GM12874 (cell line): ENCODE data around the gene VSIG10L2.

Source experiments
- CTCF ChIP-seq: IDR thresholded peaks from 2 replicates; pipeline ENCODE4 v1.5.1; 2011; ENCODE audit warnings: low read depth, mild to moderate bottlenecking, control low read depth, low read length, moderate library complexity; ENCODE audit not compliant: insufficient read depth

The VSIG10L2 gene

DNA sequence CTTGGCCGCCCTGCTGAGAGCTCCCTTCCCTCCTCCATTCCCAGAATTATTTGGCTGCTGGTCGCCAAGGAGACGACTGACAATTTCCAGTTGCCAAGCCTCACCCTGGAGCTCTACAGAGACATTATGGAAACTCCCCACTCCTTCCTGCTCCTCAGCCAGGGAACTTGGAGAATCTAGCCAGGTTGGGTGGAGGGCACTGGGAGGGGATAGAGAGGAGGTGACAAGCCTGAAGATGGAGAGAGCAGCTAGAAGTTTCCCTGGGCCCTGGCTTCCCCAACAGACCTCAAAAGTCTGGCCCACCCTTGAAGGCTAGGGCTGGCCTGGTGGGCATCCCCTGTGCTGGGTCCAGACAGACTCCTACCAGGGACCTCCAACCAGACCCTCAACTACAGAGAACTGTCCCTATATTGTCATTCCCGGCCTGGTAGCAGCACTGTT is 6.7 kb upstream of the VSIG10L2 start:
- no peak for TF ChIP-seq CTCF

GRCh38 chr11:125940145-125940544 is 5.7 kb upstream of the VSIG10L2 start:
- TF ChIP-seq CTCF = no peak

GRCh38 chr11:125941267-125941618 is 4.6 kb upstream of the VSIG10L2 start:
- no peak for TF ChIP-seq CTCF

DNA sequence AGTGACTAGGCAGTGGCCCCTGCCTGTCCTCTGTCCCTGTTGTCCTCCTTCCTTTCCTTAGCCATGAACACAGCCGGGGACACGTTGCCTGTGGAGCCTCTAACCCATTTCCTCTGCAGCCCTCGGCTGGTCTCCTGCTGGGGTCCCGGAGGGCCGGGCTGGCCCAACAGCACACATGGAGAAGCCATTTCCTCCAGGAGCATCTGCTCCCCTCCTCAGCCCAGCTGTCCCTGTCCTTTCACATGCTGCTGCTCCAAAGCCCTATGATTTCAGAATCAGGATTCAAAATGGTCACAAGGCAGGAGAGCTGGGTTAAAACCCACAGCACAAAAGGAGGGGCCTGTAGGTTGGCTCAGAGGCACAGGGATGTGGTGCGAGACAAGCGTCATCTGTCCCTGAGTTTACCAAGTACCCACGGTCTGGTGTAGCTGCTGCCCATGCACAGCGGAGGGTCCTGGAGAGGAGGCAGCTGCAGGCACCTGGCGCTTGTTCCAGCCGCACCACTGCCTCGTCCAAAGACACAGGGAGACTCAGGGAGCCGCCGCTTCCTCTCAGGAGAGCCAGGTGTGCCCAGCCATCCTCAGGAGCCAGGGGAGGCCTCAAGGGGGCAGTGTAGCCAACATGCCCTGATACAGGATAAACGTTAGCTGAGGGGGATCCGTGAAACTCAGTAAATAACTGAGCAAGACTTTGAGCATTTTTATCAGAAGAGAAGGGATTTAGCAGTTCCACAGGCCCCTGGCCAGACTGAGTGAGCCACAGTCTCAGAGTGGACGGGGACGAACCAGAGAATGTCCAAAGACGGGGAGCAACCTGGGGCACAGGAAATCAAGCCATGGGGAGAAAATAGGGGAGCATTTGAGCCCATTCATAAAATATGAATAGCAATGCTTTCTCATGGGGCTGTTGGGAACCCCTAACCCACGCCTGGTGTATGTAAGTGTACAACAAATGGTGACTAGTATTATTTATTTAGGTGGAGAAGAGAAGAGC is 3.9 kb upstream of the VSIG10L2 start:
- peak; percentile 75 for TF ChIP-seq CTCF

DNA sequence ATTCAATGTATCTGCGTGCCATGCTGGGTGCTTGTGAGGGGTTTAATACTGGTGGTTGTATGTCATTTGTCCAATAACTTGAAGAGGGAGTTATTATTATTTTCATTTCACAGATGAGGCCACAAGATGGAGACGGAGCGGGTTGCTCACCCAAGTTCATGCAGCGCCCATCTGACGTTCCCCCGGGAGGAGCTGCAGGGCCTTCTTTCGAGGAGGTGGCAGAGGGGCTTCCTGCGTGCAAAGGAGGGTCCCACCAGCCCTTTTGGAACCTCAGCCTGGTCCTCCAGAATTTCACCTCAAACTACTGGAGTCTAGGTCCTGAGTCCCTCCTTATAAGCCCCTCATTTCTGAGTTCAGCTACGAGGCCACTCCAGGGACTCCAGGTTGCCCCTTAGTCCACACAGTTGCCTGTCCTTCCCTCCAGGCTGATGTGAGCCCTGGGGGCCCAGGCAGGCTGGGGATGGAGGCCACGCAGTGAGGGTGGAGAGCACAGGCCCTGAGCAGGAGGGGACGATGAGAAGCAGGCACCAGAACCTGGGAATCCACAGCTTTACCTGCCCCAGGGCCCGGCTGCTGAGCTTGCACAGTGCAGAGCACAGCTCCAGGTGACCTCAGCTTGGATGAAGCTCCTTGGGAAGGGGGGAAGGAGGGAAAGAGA is 2.9 kb upstream of the VSIG10L2 start:
- TF ChIP-seq CTCF = no peak

GRCh38 chr11:125943661-125944349 is 2.0 kb upstream of the VSIG10L2 start:
- TF ChIP-seq CTCF = no peak
